EL (cell line): Measurements from ENCODE around the gene TESK2.

Experiments
- DNase-seq: peaks from one replicate; pipeline ENCODE4 v3.0.0-alpha.2; 2016

TESK2 gene

DNA sequence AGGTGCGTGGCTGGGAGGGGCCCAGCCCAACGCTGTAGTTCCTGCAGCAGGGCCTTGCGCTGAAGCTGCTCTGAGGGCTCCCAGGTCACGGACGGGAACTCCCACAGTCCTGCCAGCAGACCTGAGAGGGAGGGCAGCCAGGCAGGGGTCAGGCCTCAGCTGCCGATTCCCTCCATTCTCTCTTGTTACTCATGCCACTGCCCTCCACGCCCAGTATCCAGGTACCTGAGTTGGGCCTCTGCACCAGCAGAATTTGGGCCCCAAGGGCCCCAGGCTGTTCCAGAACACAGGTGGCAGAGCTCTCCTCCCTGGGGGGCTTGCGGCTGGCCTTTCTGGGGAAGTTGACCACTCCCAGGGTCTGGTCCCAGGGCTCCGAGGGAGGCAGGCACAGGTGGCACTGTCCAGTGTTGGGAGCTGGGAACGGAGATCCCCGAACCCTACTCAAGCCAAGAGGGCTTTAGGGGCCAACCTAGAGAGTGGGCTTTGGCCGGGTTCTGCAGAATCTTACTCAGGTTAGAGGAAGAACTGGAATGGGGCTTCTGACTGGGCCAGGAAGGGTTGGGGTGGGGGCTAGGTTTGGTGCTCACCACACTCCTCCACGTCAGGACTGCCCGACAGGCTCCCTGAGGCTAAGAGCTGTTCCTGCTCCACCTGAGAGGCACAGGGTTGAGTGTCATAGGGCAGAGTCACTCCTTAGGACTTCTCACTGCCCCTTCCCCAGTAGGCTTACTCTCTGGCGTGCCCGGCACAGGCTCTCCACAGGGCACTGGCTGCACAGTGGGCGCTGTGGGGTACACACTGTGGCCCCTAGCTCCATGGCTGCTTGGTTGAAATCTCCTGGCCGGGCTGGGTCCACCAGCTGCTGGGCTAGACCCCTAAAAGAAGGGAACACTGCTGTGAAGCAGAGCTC is 159.3 kb downstream of the TESK2 start:
- no peak for DNase-seq

DNA sequence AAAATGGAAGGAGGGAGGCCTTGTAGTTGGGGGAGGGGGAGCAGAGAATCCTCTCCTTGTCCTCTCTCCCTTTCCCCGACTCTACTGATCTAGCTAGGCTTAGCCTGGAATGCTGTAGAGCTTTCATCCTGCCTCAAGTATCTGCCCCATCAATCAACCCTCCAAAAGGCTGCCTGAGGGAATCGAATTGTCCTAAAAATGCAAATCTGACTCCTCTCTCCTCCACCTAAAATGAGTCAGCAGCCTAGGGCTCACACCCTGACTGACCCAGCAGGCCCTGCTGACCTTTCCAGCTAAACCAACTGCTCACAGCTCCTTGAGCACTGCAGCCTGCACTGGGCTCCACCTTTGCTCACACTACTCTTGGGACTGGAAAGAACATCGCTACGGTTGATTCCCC is 161.5 kb downstream of the TESK2 start:
- DNase-seq, result no peak

DNA sequence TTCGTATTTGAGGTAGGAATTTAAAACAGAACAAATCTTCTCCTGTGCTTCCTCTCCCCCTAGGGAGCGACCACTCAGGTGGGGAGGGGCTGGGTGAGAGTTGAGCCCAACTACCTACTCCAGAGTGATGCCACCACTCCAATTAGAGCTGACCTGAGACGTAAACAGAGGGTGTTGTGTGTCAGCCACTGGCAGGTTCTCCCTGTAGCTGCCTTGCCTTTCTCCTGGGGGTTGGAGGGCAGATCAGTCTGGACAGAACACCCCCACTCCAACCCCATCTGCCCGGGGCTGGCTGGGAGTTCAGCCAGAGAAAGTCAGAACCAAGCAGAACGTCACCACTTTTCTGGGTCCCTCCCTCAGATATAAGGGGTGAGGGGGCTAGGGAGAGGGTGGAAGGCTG is 162.3 kb downstream of the TESK2 start:
- no peak for DNase-seq

DNA sequence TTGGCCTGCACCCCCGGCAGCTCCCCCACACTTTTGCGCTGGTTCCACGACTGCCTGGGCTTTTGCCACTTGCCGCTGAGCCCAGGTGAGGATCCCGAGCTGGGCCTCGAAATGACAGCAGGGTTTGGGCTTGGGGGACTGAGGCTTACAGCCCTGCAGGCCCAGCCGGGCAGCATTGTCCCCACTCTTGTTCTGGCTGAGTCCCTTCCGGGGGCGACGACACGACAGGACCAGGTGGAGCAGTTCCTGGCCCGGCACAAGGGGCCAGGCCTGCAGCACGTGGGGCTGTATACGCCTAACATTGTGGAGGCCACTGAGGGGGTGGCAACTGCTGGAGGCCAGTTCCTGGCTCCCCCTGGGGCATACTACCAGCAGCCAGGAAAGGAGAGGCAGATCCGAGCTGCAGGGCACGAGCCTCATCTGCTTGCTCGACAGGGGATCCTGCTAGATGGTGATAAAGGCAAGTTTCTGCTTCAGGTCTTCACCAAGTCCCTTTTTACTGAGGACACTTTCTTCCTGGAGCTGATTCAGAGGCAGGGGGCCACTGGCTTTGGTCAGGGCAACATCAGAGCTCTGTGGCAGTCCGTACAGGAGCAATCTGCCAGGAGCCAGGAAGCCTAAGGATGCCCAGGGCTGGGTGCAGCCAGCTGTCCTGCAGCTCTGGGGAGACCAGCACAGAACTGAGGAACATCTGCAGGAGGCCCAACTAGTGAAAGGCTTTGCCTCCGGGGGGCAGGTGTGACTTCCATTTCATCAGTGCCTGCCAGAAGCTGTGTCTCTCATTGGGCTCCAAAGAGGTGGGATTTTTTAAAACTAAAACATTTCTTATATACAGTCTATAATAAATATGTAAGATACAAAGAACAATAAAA is 163.1 kb downstream of the TESK2 start:
- DNase-seq, result no peak

DNA sequence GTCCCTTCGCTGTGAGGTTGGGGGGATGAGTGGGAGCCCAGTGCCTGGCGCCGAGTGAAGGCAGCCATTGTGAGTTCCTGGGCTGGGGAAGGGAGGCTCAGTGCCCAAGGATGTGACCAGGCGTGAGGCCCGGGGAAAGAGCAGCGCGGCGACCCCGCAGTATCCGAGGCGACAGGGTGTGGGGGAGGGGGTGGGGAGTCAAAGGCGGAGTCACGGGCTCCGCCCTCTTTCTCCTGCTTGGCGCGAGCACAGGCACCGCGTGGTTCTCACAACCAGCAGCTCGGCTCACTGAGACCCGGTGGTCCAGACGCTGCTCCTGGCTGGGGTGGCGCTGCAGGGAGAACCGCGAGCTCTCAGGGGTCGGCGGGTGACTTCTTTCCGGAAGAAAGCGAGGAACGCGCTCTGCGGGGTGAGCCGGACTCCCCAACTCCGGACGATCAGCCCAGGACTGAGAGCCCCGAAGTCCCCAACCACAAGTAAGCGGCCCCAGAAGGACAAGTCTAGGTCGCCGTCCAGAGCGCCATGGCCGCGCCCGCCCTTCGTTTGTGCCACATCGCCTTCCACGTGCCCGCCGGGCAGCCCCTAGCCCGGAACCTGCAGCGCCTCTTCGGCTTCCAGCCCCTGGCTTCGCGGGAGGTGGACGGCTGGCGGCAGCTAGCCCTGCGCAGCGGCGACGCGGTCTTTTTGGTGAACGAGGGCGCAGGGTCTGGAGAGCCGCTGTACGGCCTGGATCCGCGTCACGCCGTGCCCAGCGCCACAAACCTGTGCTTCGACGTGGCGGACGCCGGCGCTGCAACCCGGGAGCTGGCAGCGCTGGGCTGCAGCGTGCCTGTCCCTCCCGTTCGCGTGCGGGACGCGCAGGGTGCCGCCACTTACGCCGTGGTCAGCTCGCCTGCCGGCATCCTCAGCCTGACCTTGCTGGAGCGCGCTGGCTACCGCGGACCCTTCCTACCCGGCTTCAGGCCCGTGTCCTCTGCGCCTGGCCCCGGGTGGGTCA is 164.0 kb downstream of the TESK2 start, which contains the start of gene HPDL:
TSS of gene HPDL (plus strand) at position 269 of the 997 bp plus-strand sequence. CDS start at position 523, 254 bp downstream.
- DNase-seq, result peak; percentile 57

DNA sequence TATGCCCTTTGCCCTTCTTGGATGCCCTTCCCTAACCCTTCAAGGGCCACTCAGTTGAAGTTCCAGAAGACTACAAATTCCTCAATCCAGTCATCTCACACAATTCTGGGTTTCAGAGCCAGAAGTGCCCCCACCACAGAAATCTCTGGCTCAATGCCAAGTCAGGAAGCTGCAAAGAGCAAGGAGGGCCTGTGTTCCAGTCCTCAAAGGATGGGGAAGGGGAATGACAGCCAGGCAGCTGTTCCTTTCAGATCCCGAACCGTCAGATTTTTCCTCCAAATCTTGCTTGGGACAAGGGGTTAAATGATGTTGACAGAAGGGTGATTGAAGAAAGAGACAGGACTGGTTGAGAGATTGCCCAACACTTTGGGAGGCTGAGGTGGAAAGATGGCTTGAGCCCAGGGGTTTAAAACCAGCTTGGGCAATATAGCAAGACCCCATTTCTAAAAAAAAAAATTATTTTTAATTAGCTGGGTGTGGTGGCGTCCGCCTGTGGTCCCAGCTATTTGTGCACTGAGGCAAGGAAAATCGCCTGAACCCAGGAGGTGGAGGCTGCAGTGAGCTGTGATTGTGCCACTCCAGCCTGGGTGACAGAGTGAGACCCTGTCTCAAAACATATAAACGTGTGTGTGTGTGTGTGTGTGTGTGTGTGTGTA is 165.0 kb downstream of the TESK2 start:
- no peak for DNase-seq

DNA sequence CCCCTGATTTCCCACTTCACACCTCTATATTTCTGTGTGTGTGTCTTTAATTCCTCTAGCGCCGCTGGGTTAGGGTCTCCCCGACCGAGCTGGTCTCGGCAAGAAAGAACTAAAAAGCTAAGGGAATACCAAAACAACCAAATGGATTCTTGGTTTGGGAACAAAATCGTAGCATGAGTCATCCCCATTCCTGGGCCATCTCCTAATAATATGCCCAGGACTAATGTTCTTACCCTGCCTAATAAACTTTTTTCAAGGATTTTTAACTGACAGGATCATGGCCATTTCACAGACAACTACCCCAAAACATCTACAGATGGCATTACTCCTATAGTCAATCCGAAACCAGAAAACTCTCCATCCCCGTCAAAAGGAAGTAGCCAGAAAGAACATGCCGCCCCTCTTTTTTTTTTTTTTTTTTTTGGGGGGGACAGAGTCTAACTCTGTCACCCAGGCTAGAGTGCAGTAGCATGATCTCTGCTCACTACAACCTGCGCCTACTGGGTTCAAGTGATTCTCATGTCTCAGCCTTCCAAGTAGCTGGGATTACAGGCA is 168.4 kb downstream of the TESK2 start:
- peak; percentile 34 for DNase-seq

DNA sequence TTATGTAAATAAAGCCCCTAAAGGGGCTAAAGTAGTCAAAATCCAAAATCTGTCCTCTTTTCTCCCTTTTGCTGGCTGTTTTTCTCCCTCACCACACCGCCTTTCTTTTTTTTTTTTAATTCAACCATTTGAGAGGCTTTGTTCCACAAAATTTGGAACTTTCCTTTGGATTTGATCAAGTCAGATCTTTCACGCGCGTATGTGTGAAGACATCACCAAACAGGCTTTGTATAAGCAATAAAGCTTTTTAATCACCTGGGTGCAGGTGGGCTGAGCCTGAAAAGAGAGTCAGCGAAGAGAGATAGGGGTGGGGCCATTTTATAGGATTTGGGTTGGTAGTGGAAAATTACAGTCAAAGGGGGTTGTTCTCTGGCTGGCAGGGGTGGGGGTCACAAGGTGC is 169.5 kb downstream of the TESK2 start:
- DNase-seq, result no peak

DNA sequence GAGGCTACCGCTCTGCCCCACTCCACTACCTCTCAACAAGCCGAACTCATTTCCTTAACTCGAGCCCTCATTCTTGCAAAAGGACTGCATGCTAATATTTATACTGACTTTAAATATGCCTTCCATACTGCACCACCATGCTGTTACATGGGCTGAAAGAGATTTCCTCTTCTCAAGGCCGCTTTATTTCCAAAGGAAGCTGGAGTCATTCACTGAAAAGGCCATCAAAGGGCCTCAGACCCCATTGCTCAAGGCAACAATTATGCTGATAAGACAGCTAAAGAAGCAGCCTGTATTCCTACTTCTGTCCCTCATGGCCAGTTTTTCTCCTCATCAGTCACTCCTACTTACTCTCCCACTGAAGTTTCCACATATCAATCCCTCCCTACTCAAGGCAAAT is 171.2 kb downstream of the TESK2 start:
- no peak for DNase-seq

DNA sequence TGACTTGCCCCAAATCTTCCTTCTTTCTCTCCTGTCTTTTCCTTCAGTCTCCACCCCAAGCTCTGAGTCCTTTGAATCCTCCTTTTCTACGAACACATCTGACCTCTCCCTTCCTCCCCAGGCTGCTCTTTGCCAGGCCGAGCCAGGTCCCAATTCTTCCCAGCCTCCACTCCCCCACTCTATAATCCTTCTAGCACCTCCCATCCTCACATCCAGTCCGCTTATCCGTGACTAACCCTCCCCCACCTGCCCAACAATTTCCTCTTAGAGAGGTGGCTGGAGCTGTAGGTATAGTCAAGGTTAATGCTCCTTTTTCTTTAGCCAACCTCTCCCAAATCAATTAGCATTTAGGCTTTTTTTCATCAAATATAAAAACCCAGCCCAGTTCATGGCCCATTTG is 173.8 kb downstream of the TESK2 start:
- no peak for DNase-seq

DNA sequence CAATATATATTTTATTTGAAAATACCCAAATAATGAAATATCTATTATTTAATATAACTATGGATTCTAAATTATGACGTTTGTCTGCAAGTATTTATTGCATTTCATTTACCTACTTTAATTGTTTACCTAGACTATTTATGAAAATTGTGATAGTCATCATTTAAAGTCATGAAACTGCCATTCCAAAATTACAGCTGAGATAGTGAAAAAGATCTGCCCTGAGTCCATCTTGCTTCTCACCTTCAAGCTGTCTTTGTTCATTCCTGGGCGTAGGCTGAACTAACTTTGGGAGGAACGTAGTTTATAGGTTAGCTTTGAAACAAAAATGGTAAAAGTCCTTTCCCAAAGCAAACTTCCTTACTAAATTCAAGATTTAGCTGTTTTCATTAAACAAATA is 176.7 kb downstream of the TESK2 start:
- DNase-seq, result no peak

DNA sequence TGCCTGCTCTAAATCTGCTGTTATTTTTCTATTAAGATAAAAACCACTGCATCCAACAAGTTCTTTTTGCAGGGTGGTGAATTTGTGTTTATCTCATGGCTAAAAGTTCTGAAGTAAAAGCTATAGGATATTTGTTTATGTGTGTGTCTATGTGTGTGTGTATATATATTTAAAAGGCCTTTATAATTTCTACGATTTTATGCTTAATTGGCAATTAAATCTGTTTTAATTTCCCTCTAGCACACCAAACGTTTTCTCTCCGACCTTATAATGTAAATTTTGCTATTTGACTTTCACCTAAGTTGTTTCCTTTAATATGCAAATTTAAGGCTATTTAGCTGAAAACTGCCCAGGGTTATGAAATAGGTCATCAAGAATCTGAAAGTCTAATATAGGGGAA is 184.1 kb downstream of the TESK2 start:
- DNase-seq, result no peak

DNA sequence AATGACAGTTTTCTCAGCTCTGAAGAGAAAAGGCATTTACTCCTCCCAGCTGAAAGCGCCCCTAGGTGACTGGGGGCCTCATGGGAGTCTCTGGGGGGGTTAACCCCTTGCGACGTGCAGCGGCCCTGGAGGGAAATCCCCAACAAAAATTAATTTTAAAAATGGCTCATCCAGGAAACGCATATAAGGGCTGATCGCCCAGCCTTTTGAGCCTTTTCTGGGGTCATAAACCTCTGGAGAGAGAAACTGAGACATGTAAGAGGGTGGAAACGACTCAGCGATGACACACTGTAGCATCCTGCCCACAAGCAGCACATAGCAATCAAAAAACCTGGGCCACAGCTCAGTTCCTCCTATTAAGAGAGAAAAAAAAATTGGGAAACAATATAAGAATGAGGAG is 184.6 kb downstream of the TESK2 start:
- DNase-seq, result peak; percentile 64

DNA sequence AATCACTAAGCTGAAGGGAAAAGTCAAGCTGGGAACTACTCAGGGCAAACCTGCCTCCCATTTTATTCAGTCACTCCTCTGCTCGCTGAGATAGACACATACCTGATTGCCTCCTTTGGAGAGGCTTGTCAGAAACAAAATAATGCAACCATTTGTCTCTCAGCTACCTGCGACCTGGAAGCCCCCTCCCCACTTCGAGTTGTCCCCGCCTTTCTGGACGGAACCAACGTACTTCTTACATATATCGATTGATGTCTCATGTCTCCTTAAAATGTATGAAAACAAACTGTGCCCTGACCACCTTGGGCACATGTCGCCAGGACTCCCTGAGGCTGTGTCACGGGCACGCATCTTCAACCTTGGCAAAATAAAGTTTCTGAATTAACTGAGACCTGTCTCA is 185.7 kb downstream of the TESK2 start:
- no peak for DNase-seq

DNA sequence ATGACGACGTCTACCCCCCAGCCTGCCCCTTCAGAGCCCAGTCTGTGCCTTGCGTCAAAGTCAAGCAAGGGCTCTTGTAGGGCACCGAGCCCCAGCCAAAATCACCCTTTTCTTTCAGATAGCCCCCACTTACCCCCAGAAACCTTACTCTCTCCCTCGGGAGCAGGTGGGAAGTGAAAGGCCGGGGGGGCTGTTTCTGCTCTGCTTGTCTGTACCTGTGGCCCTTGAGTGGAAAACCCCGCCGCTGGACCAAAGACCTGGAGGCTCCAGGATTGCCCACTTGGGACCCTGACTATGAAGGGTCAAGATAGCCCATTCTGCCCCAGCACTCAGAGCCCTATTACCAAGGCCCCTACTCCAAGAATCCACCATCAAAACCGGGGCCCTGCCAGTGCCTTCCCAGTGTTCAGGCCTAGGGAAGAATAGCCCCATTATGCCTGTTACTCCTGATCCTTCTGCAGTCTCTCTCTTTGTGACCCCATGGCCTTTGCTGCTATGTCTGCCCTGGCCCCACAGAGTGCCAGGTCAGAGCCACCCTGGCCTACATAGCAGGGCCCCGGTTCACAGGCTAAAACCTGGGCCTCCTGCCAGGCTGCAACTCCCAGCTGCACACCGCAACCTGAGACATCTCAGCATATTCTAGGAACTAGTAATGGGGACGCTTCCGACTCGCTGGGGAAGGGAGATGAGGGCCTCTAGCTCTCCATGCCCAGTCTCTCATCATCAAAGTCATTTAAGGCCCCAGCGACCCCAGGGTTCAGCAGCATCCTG is 186.5 kb downstream of the TESK2 start:
- no peak for DNase-seq

DNA sequence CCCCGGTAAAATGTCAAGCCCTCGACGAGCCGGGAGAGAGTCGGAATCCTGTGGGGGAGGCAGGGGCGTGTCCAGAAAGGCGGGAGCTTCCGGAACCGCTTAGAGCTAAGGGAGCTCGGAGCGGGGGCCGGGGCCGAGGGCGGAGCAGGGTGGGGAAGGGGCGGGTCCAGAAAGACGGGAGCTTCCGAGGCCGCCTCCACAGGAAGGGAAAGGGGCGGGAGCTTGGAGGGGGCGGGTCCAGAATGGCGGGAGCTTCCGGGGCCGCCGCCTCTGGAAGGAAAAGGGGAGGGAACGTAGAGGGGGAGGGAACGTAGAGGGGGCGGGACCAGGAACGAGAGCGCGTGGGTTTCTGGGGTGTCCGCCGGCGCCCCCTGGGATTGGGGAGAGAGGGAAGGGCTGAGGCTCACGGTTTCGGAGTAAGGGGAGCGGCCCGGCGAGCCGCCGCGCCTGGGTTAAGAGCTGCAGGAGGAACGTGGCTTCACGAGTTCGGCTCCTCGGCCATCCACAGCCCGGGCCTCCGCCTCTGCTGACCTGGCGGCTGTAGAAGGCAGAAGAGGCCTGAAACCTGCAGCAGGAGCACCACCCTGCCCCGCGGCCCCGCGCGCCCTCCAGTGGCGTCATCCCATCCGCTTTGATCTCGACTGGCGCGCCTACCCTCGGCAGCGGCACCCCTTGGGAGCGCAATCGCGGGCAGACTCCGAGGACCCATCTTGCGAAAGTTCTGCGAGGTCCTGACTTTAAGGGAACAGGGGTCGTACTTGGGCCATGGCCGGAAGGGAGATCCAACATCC is 187.2 kb downstream of the TESK2 start:
- peak; percentile 99 for DNase-seq

DNA sequence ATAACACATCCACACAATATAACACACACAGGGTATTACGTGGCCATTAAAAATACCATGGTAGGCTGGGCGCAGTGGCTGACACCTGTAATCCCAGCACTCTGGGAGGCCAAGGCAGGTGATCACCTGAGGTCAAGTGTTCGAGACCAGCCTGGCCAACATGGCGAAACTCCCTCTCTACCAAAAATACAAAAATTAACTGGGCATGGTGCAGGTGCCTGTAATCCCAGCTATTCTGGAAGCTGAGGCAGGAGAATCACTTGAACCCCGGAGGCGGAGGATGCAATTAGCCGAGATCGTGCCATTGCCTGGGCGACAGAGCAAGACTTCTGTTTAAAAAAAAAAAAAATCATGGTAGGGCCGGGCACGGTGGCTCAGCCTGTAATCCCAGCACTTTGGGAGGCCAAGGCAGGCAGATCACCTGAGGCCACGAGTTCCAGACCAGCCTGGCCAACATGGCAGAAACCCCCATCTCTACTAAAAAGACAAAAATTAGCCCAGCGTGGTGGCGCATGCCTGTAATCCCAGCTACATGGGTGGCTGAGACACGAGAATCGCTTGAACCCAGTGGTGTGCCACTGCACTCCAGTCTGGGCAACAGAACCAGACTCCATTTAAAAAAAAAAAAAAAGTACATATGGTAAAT is 188.3 kb downstream of the TESK2 start:
- DNase-seq, result no peak

DNA sequence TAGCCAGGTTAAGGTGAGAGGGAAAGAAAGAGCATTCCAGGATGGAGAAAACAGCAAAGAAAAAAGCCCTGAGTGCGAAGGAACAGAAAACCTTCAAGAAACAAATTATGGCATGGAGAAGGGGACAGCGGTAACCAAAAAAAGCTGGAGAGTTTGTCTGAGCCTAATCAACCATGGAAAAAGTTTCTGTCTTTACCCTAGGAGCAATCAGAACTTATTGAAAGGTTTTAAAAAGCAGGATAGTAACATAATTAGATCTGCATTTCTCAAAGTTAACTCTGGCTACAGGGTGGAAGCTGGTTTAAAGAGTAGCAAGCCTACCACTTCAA is 190.3 kb downstream of the TESK2 start:
- no peak for DNase-seq

DNA sequence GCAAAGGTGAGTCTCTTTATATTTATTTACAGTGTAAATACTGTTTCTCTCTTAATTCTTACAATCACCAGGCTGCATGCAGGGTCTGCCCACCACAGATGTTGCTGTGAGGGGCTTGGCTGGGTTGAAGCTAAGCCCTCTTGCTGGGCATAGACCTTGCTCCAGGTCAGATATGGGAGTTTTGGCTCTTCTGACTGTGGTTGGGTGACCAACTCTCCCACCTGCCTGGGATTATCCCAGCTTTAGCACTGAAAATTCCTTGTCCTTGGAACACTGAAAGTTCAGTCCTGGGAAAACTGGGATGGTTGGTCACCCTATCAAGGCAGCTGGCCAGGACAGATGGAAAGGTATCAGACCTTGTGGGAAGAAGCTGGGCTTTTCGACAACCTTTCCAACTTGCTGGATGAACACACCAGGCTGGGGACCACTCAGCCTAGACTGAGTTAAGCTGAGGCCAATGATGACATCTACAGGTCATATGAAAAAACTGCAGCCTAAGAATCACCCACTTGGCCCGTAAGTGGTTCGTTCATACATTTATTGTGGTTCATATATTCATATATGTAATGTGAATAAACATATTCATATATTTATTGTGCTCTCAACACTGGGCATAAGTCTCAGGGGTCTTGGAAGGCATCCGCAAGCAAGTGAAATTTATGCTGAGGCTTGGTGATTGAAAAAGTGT is 190.8 kb downstream of the TESK2 start:
- peak; percentile 74 for DNase-seq
